ENCODE results near the gene ORC4.
"Not testable (repeated sequence)": the region's sequence is repeated elsewhere in the genome, so short reads cannot be mapped to it uniquely, and the experiment has no call there.

Gene ORC4

DNA sequence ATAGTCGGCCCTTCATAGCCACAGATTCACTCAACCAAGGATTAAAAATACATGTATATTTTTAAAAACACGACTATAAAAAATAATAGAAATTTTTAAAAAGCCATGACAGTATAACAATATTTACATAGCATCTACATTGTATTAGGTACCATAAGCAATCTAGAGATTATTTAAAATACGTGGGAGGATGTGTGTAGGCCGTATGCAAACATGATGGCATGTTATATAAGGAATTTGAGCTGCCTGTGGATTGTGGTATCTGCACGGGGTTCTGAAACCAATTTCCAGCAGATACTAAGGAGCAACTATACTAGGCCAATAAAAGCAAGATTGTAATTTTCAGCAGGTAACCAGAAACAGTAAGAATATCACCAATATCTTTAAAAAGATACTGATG is 5.9 kb downstream of the ORC4 start:
- Histone ChIP-seq H3K4me3 (ENCODE audit: low read depth, low read length) (no peak overlapping the region), H3K36me3 (ENCODE audit: control insufficient read depth, insufficient read depth, low read length) (no peaks in the 10 kb centered on the region), H3K9ac (ENCODE audit: low read depth, low read length) (no peak overlapping the region), H3K4me1 (ENCODE audit: control insufficient read depth, insufficient read depth, low read length) (peaks cover 9% of the 10 kb centered on the region; the same call in 1 of the 2 replicates), H3K9me3 (ENCODE audit: control insufficient read depth, insufficient read depth, low read length) (no peaks in the 10 kb centered on the region), H3K27ac (ENCODE audit: low read depth, low read length) (no peak overlapping the region), H3K27me3 (ENCODE audit: control insufficient read depth, insufficient read depth, low read length) (no peaks in the 10 kb centered on the region)

DNA sequence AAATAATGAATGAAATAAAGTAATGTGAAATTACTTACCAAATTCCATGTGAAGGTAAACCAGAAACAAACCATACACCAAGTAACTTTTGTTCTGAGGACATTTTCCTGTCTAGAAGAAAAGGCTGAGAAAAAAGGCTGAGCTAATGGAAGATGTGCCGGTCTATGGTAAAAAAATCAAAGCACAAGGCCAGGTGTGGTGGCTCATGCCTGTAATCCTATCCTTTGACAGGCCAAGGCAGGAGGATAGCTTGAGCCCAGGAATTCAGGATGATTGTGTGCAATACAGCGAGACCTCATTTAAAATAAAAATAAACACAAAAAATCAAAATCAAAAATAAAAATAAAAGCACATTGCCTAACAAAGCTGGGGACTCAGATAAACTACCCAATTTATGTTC is 6.7 kb downstream of the ORC4 start:
- Histone ChIP-seq H3K27me3 (ENCODE audit: control insufficient read depth, insufficient read depth, low read length) (no peaks in the 10 kb centered on the region), H3K36me3 (ENCODE audit: control insufficient read depth, insufficient read depth, low read length) (no peaks in the 10 kb centered on the region), H3K9ac (ENCODE audit: low read depth, low read length) (no peak overlapping the region)

DNA sequence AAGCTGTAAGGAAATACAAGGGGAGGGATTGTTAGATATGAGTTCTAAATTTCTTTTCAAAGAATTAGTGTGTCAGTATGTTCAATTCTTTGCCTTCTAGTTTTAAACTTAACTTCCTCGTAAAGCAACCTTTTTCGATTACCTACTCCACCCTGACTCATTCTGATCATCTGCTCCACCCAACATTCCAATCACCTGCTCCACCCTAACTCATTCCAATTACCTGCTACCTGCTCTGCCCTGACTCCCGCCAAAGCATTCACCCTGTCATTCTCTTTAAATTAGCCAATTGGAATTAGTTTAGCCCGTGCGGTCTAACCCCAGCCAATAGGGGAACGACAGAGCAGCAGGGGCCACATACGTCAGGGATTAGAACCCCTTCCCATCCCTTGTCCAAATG is 12.1 kb downstream of the ORC4 start:
- not testable (repeated sequence) for H3K27me3 ChIP-seq (ENCODE audit: control insufficient read depth, insufficient read depth, low read length); H3K9me3 ChIP-seq (ENCODE audit: control insufficient read depth, insufficient read depth, low read length); H3K4me1 ChIP-seq (ENCODE audit: control insufficient read depth, insufficient read depth, low read length); H3K27ac ChIP-seq (ENCODE audit: low read depth, low read length); H3K9ac ChIP-seq (ENCODE audit: low read depth, low read length); H3K4me3 ChIP-seq (ENCODE audit: low read depth, low read length); H3K36me3 ChIP-seq (ENCODE audit: control insufficient read depth, insufficient read depth, low read length)

More for the DNA sequence above, 6.7 kb downstream of the ORC4 start:
- no peak overlapping the region for H3K27ac ChIP-seq (ENCODE audit: low read depth, low read length)
- peaks cover 9% of the 10 kb centered on the region; the same call in 1 of the 2 replicates for H3K4me1 ChIP-seq (ENCODE audit: control insufficient read depth, insufficient read depth, low read length)
- no peak overlapping the region for H3K4me3 ChIP-seq (ENCODE audit: low read depth, low read length)
- no peaks in the 10 kb centered on the region for H3K9me3 ChIP-seq (ENCODE audit: control insufficient read depth, insufficient read depth, low read length)

DNA sequence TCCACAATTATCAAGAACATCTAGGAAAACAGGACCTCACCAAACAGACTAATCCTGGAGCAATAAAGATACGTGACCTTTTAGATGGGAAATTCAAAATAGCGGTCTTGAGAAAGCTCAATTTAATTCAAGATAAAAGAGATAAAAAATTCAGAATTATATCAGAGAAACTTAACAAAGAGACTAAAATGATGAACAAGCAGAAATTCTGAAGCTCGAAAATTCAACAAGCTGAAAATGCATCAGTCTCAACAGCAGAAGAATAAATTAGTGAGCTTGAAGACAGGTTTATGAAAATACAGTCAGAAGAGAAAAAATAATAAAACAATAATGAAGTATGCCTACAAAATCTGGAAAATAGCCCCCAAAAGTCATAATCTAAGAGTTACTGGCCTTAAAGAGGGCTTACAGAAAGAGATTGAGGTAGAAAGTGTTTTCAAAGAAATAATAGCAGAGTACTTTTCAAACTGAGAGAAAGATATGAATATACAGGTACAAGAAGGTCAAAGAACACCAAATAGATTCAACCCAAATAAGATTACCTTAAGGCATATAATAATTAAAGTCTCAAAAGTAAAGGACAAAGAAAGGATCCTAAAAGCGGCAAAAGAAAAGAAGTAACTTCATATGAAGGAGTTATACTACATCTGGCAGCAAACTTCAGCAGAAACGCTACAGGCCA is 13.2 kb downstream of the ORC4 start:
- no peak overlapping the region for H3K4me3 ChIP-seq (ENCODE audit: low read depth, low read length)
- no peak overlapping the region for H3K27ac ChIP-seq (ENCODE audit: low read depth, low read length)
- no peaks in the 10 kb centered on the region for H3K36me3 ChIP-seq (ENCODE audit: control insufficient read depth, insufficient read depth, low read length)
- no peaks in the 10 kb centered on the region for H3K9me3 ChIP-seq (ENCODE audit: control insufficient read depth, insufficient read depth, low read length)
- no peak overlapping the region for H3K9ac ChIP-seq (ENCODE audit: low read depth, low read length)
- peaks cover 4% of the 10 kb centered on the region; the same call in 1 of the 2 replicates for H3K4me1 ChIP-seq (ENCODE audit: control insufficient read depth, insufficient read depth, low read length)
- no peaks in the 10 kb centered on the region for H3K27me3 ChIP-seq (ENCODE audit: control insufficient read depth, insufficient read depth, low read length)

DNA sequence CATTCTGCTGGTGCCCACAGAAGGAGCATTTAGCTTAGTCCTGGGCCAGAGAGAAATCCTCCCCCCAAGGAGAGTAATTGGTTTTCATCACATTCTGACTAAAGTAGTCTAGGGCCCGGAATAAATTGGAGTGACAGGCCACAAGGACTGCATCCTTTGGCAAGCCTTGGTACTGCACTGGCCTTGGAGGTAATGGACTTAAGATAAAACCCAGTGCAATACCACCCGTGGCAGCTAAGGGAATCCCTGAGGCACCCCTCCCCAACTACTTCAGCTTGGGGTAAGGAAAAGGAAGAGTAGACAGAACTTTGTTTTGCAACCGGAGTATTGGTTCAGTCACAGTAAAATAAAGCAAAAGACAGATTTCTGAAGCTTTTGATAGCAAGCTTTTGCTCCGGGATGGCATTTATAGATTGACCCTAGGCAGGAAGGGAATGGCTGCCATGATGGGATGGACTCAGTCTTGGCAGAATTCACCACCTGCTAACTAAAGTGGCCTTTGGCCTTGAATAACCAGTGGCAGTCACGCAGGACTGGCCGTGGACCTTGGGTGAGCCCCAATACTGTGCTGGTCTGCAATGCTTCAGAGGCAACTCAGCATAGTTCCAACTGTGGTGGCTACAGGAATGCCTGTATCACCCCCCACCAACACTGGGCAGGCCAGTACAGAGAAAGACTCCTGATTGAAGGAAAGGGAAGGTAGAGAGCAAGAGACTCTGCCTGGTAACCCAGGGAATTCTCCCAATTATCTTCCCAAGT is 14.1 kb downstream of the ORC4 start:
- H3K4me1 ChIP-seq (ENCODE audit: control insufficient read depth, insufficient read depth, low read length) = peaks cover 4% of the 10 kb centered on the region; the same call in 1 of the 2 replicates
- H3K27ac ChIP-seq (ENCODE audit: low read depth, low read length) = no peak overlapping the region

DNA sequence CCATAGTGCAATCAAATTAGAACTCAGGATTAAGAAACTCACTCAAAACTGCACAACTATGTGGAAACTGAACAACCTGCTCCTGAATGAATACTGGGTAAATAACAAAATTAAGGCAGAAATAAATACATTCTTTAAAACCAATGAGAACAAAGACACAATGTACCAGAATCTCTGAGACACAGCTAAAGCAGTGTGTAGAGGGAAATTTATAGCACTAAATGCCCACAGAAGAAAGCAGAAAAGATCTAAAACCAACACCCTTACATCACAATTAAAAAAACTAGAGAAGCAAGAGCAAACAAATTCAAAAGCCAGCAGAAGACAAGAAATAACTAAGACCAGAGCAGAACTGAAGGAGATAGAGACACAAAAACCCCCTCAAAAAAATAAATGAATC is 18.1 kb downstream of the ORC4 start:
- not testable (repeated sequence) for H3K9me3 ChIP-seq (ENCODE audit: control insufficient read depth, insufficient read depth, low read length)

More for the DNA sequence above, 14.1 kb downstream of the ORC4 start:
- H3K27me3 ChIP-seq (ENCODE audit: control insufficient read depth, insufficient read depth, low read length) = no peaks in the 10 kb centered on the region
- no peak overlapping the region for H3K9ac ChIP-seq (ENCODE audit: low read depth, low read length)
- H3K4me3 ChIP-seq (ENCODE audit: low read depth, low read length) = no peak overlapping the region
- H3K36me3 ChIP-seq (ENCODE audit: control insufficient read depth, insufficient read depth, low read length) = no peaks in the 10 kb centered on the region
- no peaks in the 10 kb centered on the region for H3K9me3 ChIP-seq (ENCODE audit: control insufficient read depth, insufficient read depth, low read length)

DNA sequence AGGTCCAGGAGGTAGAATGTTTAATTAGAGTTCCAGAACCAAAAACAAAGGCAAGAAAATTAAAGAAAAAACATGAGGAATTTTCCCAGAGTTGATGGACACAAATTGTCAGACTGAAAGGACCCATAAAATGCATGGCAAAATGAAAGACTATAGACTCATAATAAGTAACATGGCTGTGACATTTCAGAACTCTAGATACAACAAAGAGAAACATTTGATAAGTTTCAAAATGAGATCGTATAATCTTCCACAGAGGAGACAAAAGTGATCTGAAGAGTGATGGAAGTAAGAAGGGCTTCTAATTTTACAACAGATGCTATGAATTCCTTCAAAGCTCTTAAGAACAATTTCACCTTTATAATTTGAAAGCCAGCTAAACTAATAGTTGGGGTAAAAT is 20.4 kb downstream of the ORC4 start:
- H3K9me3 ChIP-seq (ENCODE audit: control insufficient read depth, insufficient read depth, low read length) = peaks cover 9% of the 10 kb centered on the region; the same call in 1 of the 2 replicates
- peaks cover 24% of the 10 kb centered on the region for H3K4me1 ChIP-seq (ENCODE audit: control insufficient read depth, insufficient read depth, low read length)
- H3K27me3 ChIP-seq (ENCODE audit: control insufficient read depth, insufficient read depth, low read length) = no peaks in the 10 kb centered on the region
- H3K9ac ChIP-seq (ENCODE audit: low read depth, low read length) = no peak overlapping the region
- no peak overlapping the region for H3K4me3 ChIP-seq (ENCODE audit: low read depth, low read length)
- no peak overlapping the region for H3K27ac ChIP-seq (ENCODE audit: low read depth, low read length)
- peaks cover 7% of the 10 kb centered on the region; the same call in 1 of the 2 replicates for H3K36me3 ChIP-seq (ENCODE audit: control insufficient read depth, insufficient read depth, low read length)

More for the DNA sequence above, 18.1 kb downstream of the ORC4 start:
- H3K27ac ChIP-seq (ENCODE audit: low read depth, low read length); H3K9ac ChIP-seq (ENCODE audit: low read depth, low read length); H3K27me3 ChIP-seq (ENCODE audit: control insufficient read depth, insufficient read depth, low read length); H3K4me3 ChIP-seq (ENCODE audit: low read depth, low read length); H3K36me3 ChIP-seq (ENCODE audit: control insufficient read depth, insufficient read depth, low read length): not testable (repeated sequence)
- peaks cover 28% of the 10 kb centered on the region for H3K4me1 ChIP-seq (ENCODE audit: control insufficient read depth, insufficient read depth, low read length)

DNA sequence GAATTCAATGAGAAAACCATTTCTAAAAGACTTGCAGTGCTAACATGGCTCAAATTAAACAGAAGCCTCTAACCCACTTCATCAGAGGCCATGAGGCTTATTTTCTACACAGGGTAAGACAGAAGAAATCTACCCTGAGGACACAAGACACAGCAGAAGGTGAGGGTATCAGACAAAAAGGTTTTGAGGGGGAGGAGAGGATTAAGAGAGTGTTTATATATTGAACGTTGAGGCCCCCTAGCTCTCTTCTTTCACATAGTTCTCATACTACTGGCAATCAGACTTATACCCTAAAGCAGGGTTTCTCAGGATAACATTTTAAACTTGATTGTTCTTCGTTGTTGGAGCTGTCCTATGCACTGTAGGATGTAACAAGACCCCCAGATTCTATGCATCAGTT is 21.4 kb downstream of the ORC4 start:
- Histone ChIP-seq H3K9ac (ENCODE audit: low read depth, low read length) (no peak overlapping the region), H3K36me3 (ENCODE audit: control insufficient read depth, insufficient read depth, low read length) (peaks cover 7% of the 10 kb centered on the region; the same call in 1 of the 2 replicates), H3K27ac (ENCODE audit: low read depth, low read length) (peak overlapping the region; percentile 20), H3K4me1 (ENCODE audit: control insufficient read depth, insufficient read depth, low read length) (peaks cover 24% of the 10 kb centered on the region), H3K27me3 (ENCODE audit: control insufficient read depth, insufficient read depth, low read length) (no peaks in the 10 kb centered on the region), H3K9me3 (ENCODE audit: control insufficient read depth, insufficient read depth, low read length) (peaks cover 10% of the 10 kb centered on the region; the same call in 1 of the 2 replicates), H3K4me3 (ENCODE audit: low read depth, low read length) (no peak overlapping the region)

DNA sequence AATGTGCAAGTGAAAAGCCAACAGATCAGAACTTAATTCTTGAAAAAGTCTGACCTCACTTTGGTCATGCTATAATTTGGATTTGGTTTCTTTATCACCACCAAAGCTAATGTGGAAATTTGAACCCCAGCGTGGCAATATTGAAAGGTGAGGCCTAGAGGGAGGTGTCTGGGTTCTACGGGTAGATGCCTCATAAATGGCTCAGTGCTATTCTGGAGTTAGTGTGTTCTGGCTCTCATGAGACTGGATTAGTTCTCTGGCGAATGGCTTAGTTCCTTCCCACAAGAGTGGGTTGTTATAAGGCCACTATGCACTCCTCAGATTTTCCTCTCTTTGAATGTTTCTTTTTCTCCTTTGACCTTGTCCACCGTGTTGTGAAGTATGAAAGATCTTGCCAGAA is 22.3 kb downstream of the ORC4 start:
- Histone ChIP-seq H3K4me1 (ENCODE audit: control insufficient read depth, insufficient read depth, low read length) (peaks cover 24% of the 10 kb centered on the region), H3K9ac (ENCODE audit: low read depth, low read length) (no peak overlapping the region), H3K27ac (ENCODE audit: low read depth, low read length) (no peak overlapping the region), H3K36me3 (ENCODE audit: control insufficient read depth, insufficient read depth, low read length) (peaks cover 7% of the 10 kb centered on the region; the same call in 1 of the 2 replicates), H3K4me3 (ENCODE audit: low read depth, low read length) (no peak overlapping the region), H3K9me3 (ENCODE audit: control insufficient read depth, insufficient read depth, low read length) (peaks cover 10% of the 10 kb centered on the region; the same call in 1 of the 2 replicates), H3K27me3 (ENCODE audit: control insufficient read depth, insufficient read depth, low read length) (no peaks in the 10 kb centered on the region)

DNA sequence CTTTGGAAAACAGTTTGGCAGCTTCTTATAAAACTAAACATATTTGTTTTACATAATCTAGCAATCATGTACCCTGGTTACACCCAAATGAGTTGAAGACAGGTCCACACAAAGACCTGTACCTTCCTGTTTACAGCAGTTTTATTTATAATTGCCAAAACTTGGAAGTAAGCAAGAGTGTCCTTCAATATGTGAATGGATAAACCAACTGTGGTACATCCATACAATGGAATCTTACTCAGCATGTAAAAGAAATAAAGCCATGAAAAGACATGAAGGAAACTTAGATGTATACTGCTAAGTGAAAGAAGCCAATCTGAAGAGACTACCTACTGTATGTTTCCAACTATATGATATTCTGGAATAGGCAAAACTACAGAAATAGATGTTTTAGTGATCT is 23.7 kb downstream of the ORC4 start:
- H3K27me3 ChIP-seq (ENCODE audit: control insufficient read depth, insufficient read depth, low read length) = no peaks in the 10 kb centered on the region

DNA sequence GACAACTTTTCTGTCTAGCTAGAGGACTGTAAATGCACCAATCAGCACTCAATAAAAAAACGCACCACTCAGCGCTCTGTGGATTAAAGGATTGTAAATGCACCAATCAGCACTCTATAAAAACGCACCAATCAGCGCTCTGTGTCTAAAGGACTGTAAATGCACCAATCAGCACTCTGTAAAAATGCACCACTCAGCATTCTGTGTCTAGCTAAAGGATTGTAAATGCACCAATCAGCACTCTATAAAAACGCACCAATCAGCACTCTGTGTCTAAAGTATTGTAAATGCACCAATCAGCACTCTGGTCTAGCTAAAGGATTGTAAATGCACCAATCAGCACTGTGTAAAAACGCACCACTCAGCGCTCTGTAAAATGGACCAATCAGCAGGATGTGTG is 25.6 kb downstream of the ORC4 start:
- not testable (repeated sequence) for H3K9ac ChIP-seq (ENCODE audit: low read depth, low read length); H3K36me3 ChIP-seq (ENCODE audit: control insufficient read depth, insufficient read depth, low read length); H3K27ac ChIP-seq (ENCODE audit: low read depth, low read length); H3K27me3 ChIP-seq (ENCODE audit: control insufficient read depth, insufficient read depth, low read length); H3K4me3 ChIP-seq (ENCODE audit: low read depth, low read length)
- Histone ChIP-seq H3K4me1 (ENCODE audit: control insufficient read depth, insufficient read depth, low read length) (peaks cover 16% of the 10 kb centered on the region), H3K9me3 (ENCODE audit: control insufficient read depth, insufficient read depth, low read length) (peaks cover 10% of the 10 kb centered on the region; the same call in 1 of the 2 replicates)

More for the DNA sequence above, 23.7 kb downstream of the ORC4 start:
- Histone ChIP-seq H3K4me1 (ENCODE audit: control insufficient read depth, insufficient read depth, low read length) (peaks cover 24% of the 10 kb centered on the region), H3K4me3 (ENCODE audit: low read depth, low read length) (no peak overlapping the region), H3K9ac (ENCODE audit: low read depth, low read length) (no peak overlapping the region), H3K36me3 (ENCODE audit: control insufficient read depth, insufficient read depth, low read length) (peaks cover 7% of the 10 kb centered on the region; the same call in 1 of the 2 replicates), H3K27ac (ENCODE audit: low read depth, low read length) (no peak overlapping the region), H3K9me3 (ENCODE audit: control insufficient read depth, insufficient read depth, low read length) (peaks cover 10% of the 10 kb centered on the region; the same call in 1 of the 2 replicates)

Measured in HUES48 (cell line).